AG09309 (cell line): ENCODE data around the gene PXMP4.

ENCODE experiments used
- DNase-seq: peaks from one replicate; pipeline ENCODE4 v3.0.0-alpha.2; 2010; ENCODE audit warnings: low read depth
- H3K4me3 ChIP-seq: 2 replicates; pipeline ENCODE4 v1.5.1; 2011; ENCODE audit warnings: mild to moderate bottlenecking, low read depth, low read length, moderate library complexity; ENCODE audit not compliant: control insufficient read depth
- CTCF ChIP-seq: IDR thresholded peaks from 2 replicates; pipeline ENCODE4 v1.5.1; 2011; ENCODE audit warnings: mild to moderate bottlenecking, low read depth, low read length, inconsistent platforms; ENCODE audit not compliant: insufficient read depth, control insufficient read depth; ENCODE audit errors: missing control alignments

PXMP4 gene

GRCh38 chr20:33746325-33746998 is 26.4 kb upstream of the PXMP4 start:
- no peak for TF ChIP-seq CTCF
- no peak overlapping the region for H3K4me3 ChIP-seq
- no peak for DNase-seq

GRCh38 chr20:33744773-33745385 is 24.8 kb upstream of the PXMP4 start:
- no peak for DNase-seq
- H3K4me3 ChIP-seq: no peak overlapping the region
- TF ChIP-seq CTCF: no peak

GRCh38 chr20:33744181-33744580 is 24.1 kb upstream of the PXMP4 start:
- no peak overlapping the region for H3K4me3 ChIP-seq
- no peak for TF ChIP-seq CTCF
- DNase-seq: no peak

- DNase-seq: no peak
- H3K4me3 ChIP-seq: no peak overlapping the region
- TF ChIP-seq CTCF: no peak
These were observed 20.1 kb upstream of the PXMP4 start for GRCh38 chr20:33740189-33740588.

- no peak for DNase-seq
- H3K4me3 ChIP-seq: no peak overlapping the region
- no peak for TF ChIP-seq CTCF
These were observed 19.4 kb upstream of the PXMP4 start for GRCh38 chr20:33739493-33739892.

GRCh38 chr20:33736962-33737361 is 16.9 kb upstream of the PXMP4 start:
- no peak overlapping the region for H3K4me3 ChIP-seq
- DNase-seq: no peak
- no peak for TF ChIP-seq CTCF
